Body of pancreas (tissue), 4 donors: ENCODE data around the gene TLK2. TPM values are rescaled to one million over a fixed set of nuclear protein-coding genes. Genes with fewer than 3 reads are reported as not detected.
"Not testable (repeated sequence)": the region's sequence is repeated elsewhere in the genome, so short reads cannot be mapped to it uniquely, and the experiment has no call there.

Experiments
- ATAC-seq: fragments of 150-250 bp; one replicate; pipeline ENCODE4 v1.9.1; 2016
- DNase-seq, 4 donors: peaks; one replicate each; pipeline ENCODE4 v3.0.0-alpha.2; 2019
- H3K27ac ChIP-seq, 4 donors: fragments of 200-600 bp; sonication (generic); 1 replicate in 3 of 4; 2 replicates in 1 of 4; pipeline versions ENCODE4 v1.5.1 to v1.6.1; 2016 to 2019; ENCODE audit warnings: mild to moderate bottlenecking in 1 of 4, mixed read lengths in 1 of 4, moderate library complexity in 1 of 4
- H3K27me3 ChIP-seq, 2 donors: fragments of 200-600 bp; sonication (generic); one replicate each; pipeline ENCODE4 v1.6.0; 2016; ENCODE audit warnings: mild to moderate bottlenecking in 1 of 2
- H3K36me3 ChIP-seq, 2 donors: fragments of 200-600 bp; sonication (generic); replicated peaks in 1 of 2; 2 replicates each; pipeline ENCODE4 v1.5.1; 2016; ENCODE audit warnings: low read depth in 2 of 2; ENCODE audit not compliant: insufficient read depth in 1 of 2
- H3K4me1 ChIP-seq: fragments of 200-600 bp; sonication (generic); one replicate; pipeline ENCODE4 v1.6.0; 2016
- H3K4me3 ChIP-seq, 2 donors: fragments of 200-600 bp; sonication (generic); 1 replicate in 1 of 2; 2 replicates in 1 of 2; pipeline ENCODE4 v1.5.1; 2016 to 2019
- H3K9me3 ChIP-seq, 3 donors: fragments of 200-600 bp; sonication (generic); 1 replicate in 2 of 3; 2 replicates in 1 of 3; pipeline ENCODE4 v1.5.1; 2016
- POLR2A ChIP-seq, 3 donors: fragments of 450-650 bp; IDR thresholded peaks; one replicate each; pipeline ENCODE4 v1.6.1; 2016; ENCODE audit warnings: antibody characterized with exemption in 3 of 3, mild to moderate bottlenecking in 2 of 3
- WGBS, 2 donors: methylation state at CpG; one replicate each; pipeline ENCODE4 v1.1.5; 2017; 5-methylcytosine and 5-hydroxymethylcytosine counted together
- intact Hi-C: fragments of 100-400 bp; cut with DNase I; formaldehyde crosslinking; loops from one replicate; pipeline ENCODE4 v1.15.1; 2023
- total RNA-seq, 2 donors: library from RNA; depleted of rRNA; stranded (reverse); fragments of >200 nt; gene quantifications; one replicate each; pipeline ENCODE4 v1.1.0, GENCODE V29; 2016
- TF ChIP-seq, protein P1 (sequence below), 7 experiments: fragments of 450-650 bp in 4 of 7; fragments of 200-600 bp in 3 of 7; sonication (generic) in 3 of 7; IDR thresholded peaks; one replicate each; pipeline ENCODE4 v1.5.1; 2016 to 2019; ENCODE audit warnings: antibody characterized with exemption in 7 of 7

TLK2 gene
- total RNA-seq, 2 donors from 2014 or later, result 20.8 to 54.1 TPM

DNA sequence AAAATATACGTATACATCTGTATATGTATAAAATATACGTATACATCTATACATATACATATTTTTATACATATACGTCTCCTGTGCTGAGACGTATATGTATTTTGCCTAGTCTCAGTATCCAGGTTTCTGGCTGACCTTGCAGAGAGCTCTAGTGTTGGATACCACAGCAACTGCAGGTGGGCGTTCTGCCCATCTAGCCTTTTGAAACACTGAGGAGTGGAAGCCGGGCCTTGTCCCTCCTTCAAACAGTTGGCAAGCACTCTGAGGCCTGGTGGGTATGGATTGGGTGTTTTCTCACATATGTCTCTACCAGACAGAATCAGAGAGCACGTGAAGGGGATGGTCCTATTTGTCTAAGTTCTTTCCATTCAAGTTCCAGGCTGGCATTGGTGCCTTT lies 109.5 kb downstream of the TLK2 start:
- Histone ChIP-seq H3K27me3 (no peaks in the 10 kb centered on the region), H3K9me3 (no peaks in the 10 kb centered on the region), H3K27ac (no peak overlapping the region), H3K4me1 (no peaks in the 10 kb centered on the region), H3K36me3 (peaks cover 0 to 10% of the 10 kb centered on the region in 2 donors), H3K4me3 (no peak overlapping the region)
- no peak for ATAC-seq
- 79 to 81% methylated on average over 7 of the region's 7 CpGs for WGBS, 2 donors
- intact Hi-C loops, result no loop called here
- no peak for DNase-seq
- TF ChIP-seq, protein P1, sequence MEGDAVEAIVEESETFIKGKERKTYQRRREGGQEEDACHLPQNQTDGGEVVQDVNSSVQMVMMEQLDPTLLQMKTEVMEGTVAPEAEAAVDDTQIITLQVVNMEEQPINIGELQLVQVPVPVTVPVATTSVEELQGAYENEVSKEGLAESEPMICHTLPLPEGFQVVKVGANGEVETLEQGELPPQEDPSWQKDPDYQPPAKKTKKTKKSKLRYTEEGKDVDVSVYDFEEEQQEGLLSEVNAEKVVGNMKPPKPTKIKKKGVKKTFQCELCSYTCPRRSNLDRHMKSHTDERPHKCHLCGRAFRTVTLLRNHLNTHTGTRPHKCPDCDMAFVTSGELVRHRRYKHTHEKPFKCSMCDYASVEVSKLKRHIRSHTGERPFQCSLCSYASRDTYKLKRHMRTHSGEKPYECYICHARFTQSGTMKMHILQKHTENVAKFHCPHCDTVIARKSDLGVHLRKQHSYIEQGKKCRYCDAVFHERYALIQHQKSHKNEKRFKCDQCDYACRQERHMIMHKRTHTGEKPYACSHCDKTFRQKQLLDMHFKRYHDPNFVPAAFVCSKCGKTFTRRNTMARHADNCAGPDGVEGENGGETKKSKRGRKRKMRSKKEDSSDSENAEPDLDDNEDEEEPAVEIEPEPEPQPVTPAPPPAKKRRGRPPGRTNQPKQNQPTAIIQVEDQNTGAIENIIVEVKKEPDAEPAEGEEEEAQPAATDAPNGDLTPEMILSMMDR (IDR thresholded peaks at IDR 0.05), result no peak
- no peak for TF ChIP-seq POLR2A (IDR thresholded peaks at IDR 0.05)

DNA sequence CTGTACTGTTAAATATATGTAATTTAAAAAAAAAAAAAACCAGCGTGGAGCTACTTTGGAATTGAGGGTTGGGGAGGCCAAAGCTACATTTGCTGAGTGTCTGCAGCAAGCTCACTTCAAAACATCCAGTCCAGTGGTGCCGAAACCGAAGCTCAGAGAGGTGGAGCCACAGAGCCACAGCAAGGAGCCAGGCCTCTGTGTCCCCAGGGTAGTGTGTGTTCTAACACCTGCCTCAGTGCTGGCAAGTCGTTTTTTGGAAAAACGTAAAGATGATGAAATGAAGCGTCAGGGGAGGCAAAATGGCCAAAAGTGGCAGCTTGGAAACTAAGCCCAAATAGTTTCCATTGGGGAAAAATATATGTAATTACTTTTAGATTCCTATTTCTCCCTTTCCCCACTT lies 112.7 kb downstream of the TLK2 start:
- ATAC-seq, result no peak
- H3K27ac ChIP-seq, result no peak overlapping the region
- no peaks in the 10 kb centered on the region for H3K4me1 ChIP-seq
- intact Hi-C loops, result no loop called here
- H3K36me3 ChIP-seq, result peaks cover 0 to 7% of the 10 kb centered on the region in 2 donors
- 70 to 82% methylated on average over 6 of the region's 6 CpGs for WGBS, 2 donors
- TF ChIP-seq, protein P1 (IDR thresholded peaks at IDR 0.05), result no peak
- no peak for TF ChIP-seq POLR2A (IDR thresholded peaks at IDR 0.05)
- no peak overlapping the region for H3K4me3 ChIP-seq
- no peak for DNase-seq
- no peaks in the 10 kb centered on the region for H3K27me3 ChIP-seq
- no peaks in the 10 kb centered on the region for H3K9me3 ChIP-seq

GRCh38 chr17:62591822-62592221 lies 113.2 kb downstream of the TLK2 start:
- H3K36me3 ChIP-seq, H3K27me3 ChIP-seq, DNase-seq, ATAC-seq, intact Hi-C loops, H3K4me1 ChIP-seq, H3K27ac ChIP-seq, H3K9me3 ChIP-seq, H3K4me3 ChIP-seq: not testable (repeated sequence)
- WGBS, 2 donors, result 85 to 92% methylated on average over 11 of the region's 11 CpGs

DNA sequence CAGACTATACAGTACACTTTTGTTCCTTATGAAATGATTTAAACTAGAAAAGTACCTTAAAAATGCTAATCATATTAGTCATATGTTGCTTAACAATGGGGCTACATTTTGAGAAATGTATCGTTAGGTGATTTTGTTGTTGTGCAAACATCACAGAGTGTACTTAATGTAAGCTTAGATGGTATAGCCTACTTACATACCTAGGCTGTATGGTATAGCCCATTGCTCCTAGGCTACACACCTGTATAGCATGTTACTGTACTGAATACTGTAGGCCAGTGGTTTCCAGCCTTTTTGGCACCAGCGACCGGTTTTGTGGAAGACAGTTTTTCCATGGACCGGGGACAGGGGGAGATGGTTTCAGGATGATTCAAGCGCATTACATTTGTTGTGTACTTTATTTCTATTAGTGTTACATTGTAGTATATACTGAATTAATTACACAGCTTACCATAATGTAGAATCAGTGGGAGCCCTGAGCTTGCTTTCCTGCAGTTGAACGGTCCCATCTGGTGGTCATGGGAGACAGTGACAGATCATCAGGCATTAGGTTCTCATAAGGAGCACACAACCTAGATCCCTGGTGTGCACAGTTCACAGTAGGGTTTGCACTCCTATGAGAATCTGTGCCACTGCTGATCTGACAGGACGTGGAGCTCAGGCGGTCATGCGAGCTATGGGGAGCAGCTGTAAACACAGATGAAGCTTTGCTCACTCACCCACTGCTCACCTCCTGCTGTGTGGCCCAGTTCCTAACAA lies 113.9 kb downstream of the TLK2 start:
- WGBS, 2 donors, result 86 to 92% methylated on average over 6 to 9 of the region's 9 CpGs
- intact Hi-C loops, result no loop called here
- Histone ChIP-seq H3K9me3 (no peaks in the 10 kb centered on the region), H3K4me3 (no peak overlapping the region), H3K27ac (no peak overlapping the region), H3K27me3 (no peaks in the 10 kb centered on the region), H3K36me3 (peaks cover 0 to 7% of the 10 kb centered on the region in 2 donors), H3K4me1 (no peaks in the 10 kb centered on the region)
- no peak for ATAC-seq
- no peak for TF ChIP-seq POLR2A (IDR thresholded peaks at IDR 0.05)
- TF ChIP-seq, protein P1 (IDR thresholded peaks at IDR 0.05), result no peak
- DNase-seq, result no peak

DNA sequence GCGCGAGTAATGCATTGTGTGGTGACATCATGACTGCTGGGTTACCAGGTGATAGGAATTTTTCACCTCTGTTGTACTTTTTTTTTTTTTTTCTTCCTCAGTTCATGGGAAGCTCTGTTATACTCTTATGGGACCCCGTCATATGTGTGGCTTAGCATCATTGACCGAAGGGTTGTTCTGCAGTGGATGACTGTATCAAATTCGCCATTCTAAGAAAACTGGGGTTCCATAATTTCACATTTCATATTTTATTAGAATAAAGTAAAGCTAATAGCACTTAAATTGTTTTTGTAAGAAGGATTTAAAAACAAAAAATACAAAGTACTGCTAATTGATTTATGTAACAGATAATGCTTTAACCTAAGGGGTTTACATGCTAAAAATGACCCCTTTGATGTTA lies 116.9 kb downstream of the TLK2 start:
- intact Hi-C loops, result no loop called here
- Histone ChIP-seq H3K9me3 (no peaks in the 10 kb centered on the region), H3K36me3 (peaks cover 0 to 15% of the 10 kb centered on the region in 2 donors), H3K27me3 (no peaks in the 10 kb centered on the region), H3K4me1 (no peaks in the 10 kb centered on the region), H3K27ac (no peak overlapping the region), H3K4me3 (no peak overlapping the region)
- WGBS, 2 donors, result 97% methylated on average over 5 of the region's 5 CpGs
- no peak for DNase-seq
- no peak for ATAC-seq
- no peak for TF ChIP-seq POLR2A (IDR thresholded peaks at IDR 0.05)
- TF ChIP-seq, protein P1 (IDR thresholded peaks at IDR 0.05), result no peak
